HG03139 (cell line): Measurements from ENCODE around the gene DCHS1.

Source experiments
- ATAC-seq: cut with Tn5 transposase; IDR thresholded peaks from one replicate; pipeline ENCODE4 v1.9.1; 2021; ENCODE audit not compliant: unreplicated experiment

Gene DCHS1

GRCh38 chr11:6596239-6596877 is 59.3 kb downstream of the DCHS1 start:
- ATAC-seq, result no peak

- no peak for ATAC-seq
These were observed 61.4 kb downstream of the DCHS1 start for GRCh38 chr11:6594142-6594768.

GRCh38 chr11:6588018-6588417 is 67.6 kb downstream of the DCHS1 start:
- ATAC-seq, result no peak

- ATAC-seq, result no peak
These were observed 68.2 kb downstream of the DCHS1 start for GRCh38 chr11:6587360-6587953.

GRCh38 chr11:6586434-6587359 is 68.9 kb downstream of the DCHS1 start:
- ATAC-seq, result no peak

GRCh38 chr11:6584528-6584927 is 71.1 kb downstream of the DCHS1 start:
- no peak for ATAC-seq

GRCh38 chr11:6583584-6583983 is 72.0 kb downstream of the DCHS1 start:
- ATAC-seq, result no peak

- no peak for ATAC-seq
These were observed 75.9 kb downstream of the DCHS1 start for GRCh38 chr11:6579681-6580080.

- no peak for ATAC-seq
These were observed 77.5 kb downstream of the DCHS1 start for GRCh38 chr11:6578134-6578533.

- ATAC-seq, result no peak
These were observed 78.9 kb downstream of the DCHS1 start for GRCh38 chr11:6576471-6577373.

GRCh38 chr11:6574816-6575715 is 80.5 kb downstream of the DCHS1 start:
- no peak for ATAC-seq

- ATAC-seq, result no peak
These were observed 83.4 kb downstream of the DCHS1 start for GRCh38 chr11:6572215-6572614.

GRCh38 chr11:6571434-6572008 is 84.1 kb downstream of the DCHS1 start:
- ATAC-seq, result no peak
